RWPE2 (cell line): Measurements from ENCODE around the gene TERT.

ENCODE experiments used
- ATAC-seq: fragments of 200-7000 bp; cut with Tn5 transposase; 3 replicates; pipeline ENCODE4 v1.9.1; 2021; ENCODE audit warnings: low read depth
- DNase-seq: peaks from one replicate; pipeline ENCODE4 v3.0.0-alpha.2; 2020; ENCODE audit warnings: low spot score
- H3K27ac ChIP-seq: fragments of 450-650 bp; 2 replicates; pipeline ENCODE4 v1.5.1; 2017; ENCODE audit warnings: mild to moderate bottlenecking; ENCODE audit not compliant: poor library complexity, severe bottlenecking
- H3K27me3 ChIP-seq: fragments of 250-450 bp; sonication (Bioruptor Pico); 2 replicates; pipeline ENCODE4 v1.5.1; 2021; ENCODE audit warnings: mild to moderate bottlenecking, moderate library complexity; ENCODE audit not compliant: insufficient read depth, poor library complexity, severe bottlenecking
- H3K36me3 ChIP-seq: fragments of 250-450 bp; sonication (Bioruptor Pico); 2 replicates; pipeline ENCODE4 v1.5.1; 2020; ENCODE audit warnings: low read depth, mild to moderate bottlenecking, moderate library complexity
- H3K4me1 ChIP-seq: fragments of 250-450 bp; sonication (Bioruptor Pico); 2 replicates; pipeline ENCODE4 v1.5.1; 2021; ENCODE audit warnings: mild to moderate bottlenecking, moderate library complexity; ENCODE audit not compliant: insufficient read depth, poor library complexity, severe bottlenecking
- H3K4me3 ChIP-seq: fragments of 250-450 bp; sonication (Bioruptor Pico); 2 replicates; pipeline ENCODE4 v1.5.1; 2021; ENCODE audit warnings: mild to moderate bottlenecking, moderate library complexity; ENCODE audit not compliant: severe bottlenecking
- H3K9me3 ChIP-seq: fragments of 250-450 bp; sonication (Bioruptor Pico); 2 replicates; pipeline ENCODE4 v1.5.1; 2021; ENCODE audit warnings: mild to moderate bottlenecking, moderate library complexity; ENCODE audit not compliant: severe bottlenecking
- TF ChIP-seq, protein P1 (sequence below): fragments of 450-650 bp; IDR thresholded peaks from one replicate; pipeline ENCODE4 v1.5.1; 2017; ENCODE audit warnings: mild to moderate bottlenecking, moderate library complexity; ENCODE audit not compliant: poor library complexity, severe bottlenecking

TERT gene

DNA sequence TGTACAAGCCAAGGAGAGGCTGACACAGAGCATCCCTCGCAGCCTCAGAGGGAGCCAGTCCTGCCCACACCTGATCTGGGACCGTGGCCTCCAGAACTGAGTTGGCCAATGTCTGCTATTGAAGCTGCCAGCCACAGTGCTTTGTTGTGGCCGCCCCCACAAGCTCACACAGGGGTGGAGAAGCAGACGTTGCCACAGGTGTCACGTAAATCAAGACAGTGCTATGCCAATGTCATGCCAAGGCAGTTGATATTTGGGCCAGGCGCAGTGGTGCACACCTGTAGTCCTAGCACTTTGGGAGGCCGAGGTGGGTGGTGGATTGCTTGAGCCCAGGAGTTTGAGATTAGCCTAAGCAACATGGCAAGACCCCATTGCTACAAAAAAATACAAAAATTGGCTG, 17.3 kb upstream of the TERT start:
- no peak overlapping the region for H3K4me3 ChIP-seq
- DNase-seq (no peak), ATAC-seq (no peak)
- no peaks in the 10 kb centered on the region for H3K9me3 ChIP-seq
- TF ChIP-seq, protein P1, sequence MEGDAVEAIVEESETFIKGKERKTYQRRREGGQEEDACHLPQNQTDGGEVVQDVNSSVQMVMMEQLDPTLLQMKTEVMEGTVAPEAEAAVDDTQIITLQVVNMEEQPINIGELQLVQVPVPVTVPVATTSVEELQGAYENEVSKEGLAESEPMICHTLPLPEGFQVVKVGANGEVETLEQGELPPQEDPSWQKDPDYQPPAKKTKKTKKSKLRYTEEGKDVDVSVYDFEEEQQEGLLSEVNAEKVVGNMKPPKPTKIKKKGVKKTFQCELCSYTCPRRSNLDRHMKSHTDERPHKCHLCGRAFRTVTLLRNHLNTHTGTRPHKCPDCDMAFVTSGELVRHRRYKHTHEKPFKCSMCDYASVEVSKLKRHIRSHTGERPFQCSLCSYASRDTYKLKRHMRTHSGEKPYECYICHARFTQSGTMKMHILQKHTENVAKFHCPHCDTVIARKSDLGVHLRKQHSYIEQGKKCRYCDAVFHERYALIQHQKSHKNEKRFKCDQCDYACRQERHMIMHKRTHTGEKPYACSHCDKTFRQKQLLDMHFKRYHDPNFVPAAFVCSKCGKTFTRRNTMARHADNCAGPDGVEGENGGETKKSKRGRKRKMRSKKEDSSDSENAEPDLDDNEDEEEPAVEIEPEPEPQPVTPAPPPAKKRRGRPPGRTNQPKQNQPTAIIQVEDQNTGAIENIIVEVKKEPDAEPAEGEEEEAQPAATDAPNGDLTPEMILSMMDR, result no peak
- H3K27ac ChIP-seq, result no peak overlapping the region
- peaks cover 4% of the 10 kb centered on the region for H3K36me3 ChIP-seq
- no peaks in the 10 kb centered on the region for H3K27me3 ChIP-seq
- H3K4me1 ChIP-seq, result peaks cover 20% of the 10 kb centered on the region

DNA sequence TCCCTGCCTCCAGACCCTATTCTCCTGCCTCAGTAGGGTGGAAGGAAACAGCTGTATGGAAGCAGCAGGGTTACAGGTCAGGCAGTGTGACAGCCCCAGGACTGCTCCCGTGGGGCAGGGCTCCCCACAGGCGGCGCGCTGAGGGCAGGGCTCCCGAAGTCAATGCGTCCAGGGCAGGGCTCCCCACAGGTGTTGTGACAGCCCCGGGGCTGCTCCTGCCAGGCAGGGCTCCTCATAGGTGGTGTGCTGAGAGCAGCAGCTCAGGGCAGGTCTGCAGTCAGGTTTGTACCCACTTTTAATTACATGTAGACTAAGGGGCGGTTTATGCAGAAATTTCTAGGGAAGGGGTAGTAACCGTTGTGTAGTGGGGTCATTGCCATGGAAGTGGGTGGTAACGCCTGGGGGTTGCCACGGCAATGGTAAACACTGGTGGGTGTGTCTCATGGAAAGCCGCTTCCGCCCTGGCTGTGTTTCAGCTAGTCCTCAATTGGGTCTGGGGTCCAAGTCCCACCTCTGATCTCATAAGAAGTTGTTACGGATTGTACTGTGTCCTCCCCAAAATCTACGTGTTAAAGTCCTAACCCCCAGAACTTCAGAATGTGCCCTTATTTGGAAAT, 16.7 kb upstream of the TERT start:
- H3K9me3 ChIP-seq, result no peaks in the 10 kb centered on the region
- peaks cover 14% of the 10 kb centered on the region for H3K4me1 ChIP-seq
- no peak for ATAC-seq
- TF ChIP-seq, protein P1, result no peak
- no peak overlapping the region for H3K4me3 ChIP-seq
- no peaks in the 10 kb centered on the region for H3K27me3 ChIP-seq
- no peaks in the 10 kb centered on the region for H3K36me3 ChIP-seq
- no peak overlapping the region for H3K27ac ChIP-seq
- no peak for DNase-seq

DNA sequence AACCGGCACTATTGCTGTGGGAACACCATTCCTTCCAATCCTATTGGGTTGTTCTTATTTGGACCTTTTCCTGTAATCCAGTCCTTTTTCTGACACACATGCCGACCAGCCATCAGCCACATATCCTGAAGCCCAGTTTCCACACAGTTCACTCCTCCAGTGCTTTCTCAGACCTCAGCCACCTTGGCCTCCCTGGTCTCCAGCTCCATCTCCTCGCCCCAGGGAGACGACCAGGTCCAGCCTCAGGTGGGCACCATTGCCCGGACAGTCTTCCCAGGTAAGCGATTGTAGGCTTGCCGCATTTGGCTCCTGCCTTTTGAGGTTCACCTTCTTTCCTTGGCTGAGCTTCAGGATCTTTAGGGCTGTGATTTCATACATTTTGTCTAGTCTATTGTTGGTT, 15.2 kb upstream of the TERT start:
- no peaks in the 10 kb centered on the region for H3K9me3 ChIP-seq
- H3K27me3 ChIP-seq, result no peaks in the 10 kb centered on the region
- ATAC-seq (no peak), DNase-seq (no peak)
- peaks cover 2% of the 10 kb centered on the region for H3K4me1 ChIP-seq
- H3K36me3 ChIP-seq, result no peaks in the 10 kb centered on the region
- TF ChIP-seq, protein P1, result no peak
- no peak overlapping the region for H3K27ac ChIP-seq
- no peak overlapping the region for H3K4me3 ChIP-seq

DNA sequence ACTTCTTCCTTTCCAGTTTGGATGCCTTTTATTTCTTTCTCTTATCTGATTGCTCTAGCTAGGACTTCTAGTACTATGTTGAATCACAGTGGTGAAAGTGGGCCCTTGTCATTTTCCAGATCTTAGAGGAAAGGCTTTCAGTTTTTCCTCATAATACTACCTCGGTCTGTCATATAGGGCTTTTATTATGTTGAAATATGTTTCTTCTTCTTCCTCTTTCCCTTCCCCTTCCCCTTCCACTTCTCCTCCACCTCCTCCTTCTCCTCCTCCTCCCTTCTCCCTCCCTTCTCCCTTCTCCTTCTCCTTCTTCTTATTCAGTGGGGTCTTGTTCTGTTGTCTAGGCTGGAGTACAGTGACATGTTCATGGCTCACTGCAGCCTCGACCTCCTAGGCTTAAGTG, 9.2 kb upstream of the TERT start:
- DNase-seq, result no peak
- Histone ChIP-seq H3K27me3 (peaks cover 18% of the 10 kb centered on the region), H3K9me3 (peaks cover 4% of the 10 kb centered on the region), H3K4me3 (no peak overlapping the region), H3K4me1 (no peaks in the 10 kb centered on the region), H3K27ac (no peak overlapping the region), H3K36me3 (no peaks in the 10 kb centered on the region)
- TF ChIP-seq, protein P1, result no peak
- no peak for ATAC-seq

DNA sequence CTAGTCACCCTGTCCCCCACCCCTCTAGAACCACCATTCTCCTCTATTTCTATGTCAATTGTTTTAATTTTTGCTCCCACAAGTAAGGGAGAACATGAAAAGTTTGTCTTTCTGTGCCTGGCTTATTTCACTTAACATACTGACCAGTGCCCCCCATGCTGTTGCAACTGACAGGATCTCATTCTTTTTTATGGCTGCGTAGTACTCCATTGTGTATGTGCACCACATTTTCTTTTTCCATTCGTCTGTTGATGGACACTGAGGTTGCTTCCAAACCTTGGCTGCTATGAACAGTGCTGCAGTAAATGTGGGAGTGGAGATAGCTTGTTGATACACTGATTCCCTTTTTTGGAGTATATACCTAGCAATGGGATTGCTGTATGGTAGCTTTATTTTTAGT, 7.4 kb upstream of the TERT start:
- DNase-seq, result no peak
- no peaks in the 10 kb centered on the region for H3K36me3 ChIP-seq
- ATAC-seq, result no peak
- no peak overlapping the region for H3K4me3 ChIP-seq
- TF ChIP-seq, protein P1, result no peak
- peaks cover 18% of the 10 kb centered on the region for H3K27me3 ChIP-seq
- H3K4me1 ChIP-seq, result no peaks in the 10 kb centered on the region
- peaks cover 4% of the 10 kb centered on the region for H3K9me3 ChIP-seq
- no peak overlapping the region for H3K27ac ChIP-seq
